BLaER1 treated with 17β-estradiol and CSF1 and Interleukin-3, amounts not matched to agents 10 nM and 100 nM (cell line): ENCODE results near the gene NXPH4.

Source experiments
- H3K27ac ChIP-seq, 11 experiments: shearing (Covaris generic); formaldehyde crosslinking; 2 replicates each; pipeline ENCODE4 v1.8.1; 2022
- H3K27me3 ChIP-seq, 11 experiments: shearing (Covaris generic); formaldehyde crosslinking; 2 replicates each; pipeline ENCODE4 v1.8.1; 2022
- H3K36me3 ChIP-seq, 11 experiments: shearing (Covaris generic); formaldehyde crosslinking; 2 replicates each; pipeline ENCODE4 v1.8.1; 2022
- H3K4me1 ChIP-seq, 10 experiments: shearing (Covaris generic); formaldehyde crosslinking; 2 replicates each; pipeline ENCODE4 v1.8.1; 2022
- H3K4me2 ChIP-seq, 11 experiments: shearing (Covaris generic); formaldehyde crosslinking; 2 replicates each; pipeline ENCODE4 v1.8.1; 2022
- H3K4me3 ChIP-seq, 10 experiments: shearing (Covaris generic); formaldehyde crosslinking; 2 replicates each; pipeline ENCODE4 v1.8.1; 2022
- H3K9ac ChIP-seq, 11 experiments: shearing (Covaris generic); formaldehyde crosslinking; 2 replicates each; pipeline ENCODE4 v1.8.1; 2022
- H3K9me3 ChIP-seq, 11 experiments: shearing (Covaris generic); formaldehyde crosslinking; replicated peaks in 1 of 11; 2 replicates each; pipeline ENCODE4 v1.8.1; 2022
- H4K20me1 ChIP-seq, 11 experiments: shearing (Covaris generic); formaldehyde crosslinking; 2 replicates each; pipeline ENCODE4 v1.8.1; 2022
- Cebpa-rat ChIP-seq, 11 experiments: shearing (Covaris generic); IDR thresholded peaks; 2 replicates each; pipeline ENCODE4 v1.8.1; 2022

NXPH4 gene

GRCh38 chr12:57232156-57232756 lies 15.7 kb downstream of the NXPH4 start:
- peak overlapping the region in 6 of 11 experiments; percentile 15 to 89 (median 84); a peak in 6 of 22 replicates for H3K9ac ChIP-seq
- peaks cover 71 to 90% (median 84%) of the 10 kb centered on the region in 10 experiments for H3K4me1 ChIP-seq
- H3K36me3 ChIP-seq = peaks cover 32 to 57% (median 51%) of the 10 kb centered on the region in 11 experiments

GRCh38 chr12:57233357-57234232 lies 17.0 kb downstream of the NXPH4 start:
- Histone ChIP-seq H3K4me1 (peaks cover 70 to 92% (median 84%) of the 10 kb centered on the region in 10 experiments), H3K27ac (peak overlapping the region in 2 of 11 experiments; percentile 6 to 14; a peak in 2 of 22 replicates), H3K36me3 (peaks cover 32 to 57% (median 51%) of the 10 kb centered on the region in 11 experiments), H3K27me3 (peaks cover 41 to 67% (median 62%) of the 10 kb centered on the region in 11 experiments), H3K9ac (peak overlapping the region in 8 of 11 experiments; percentile 0 to 42 (median 17); a peak in 6 of 22 replicates), H3K9me3 (no peaks in the 10 kb centered on the region), H3K4me2 (peak overlapping the region; percentile 38 to 100 (median 97)), H3K4me3 (peak overlapping the region in 1 of 10 experiments; percentile 0; a peak in 1 of 20 replicates), H4K20me1 (peaks cover 27 to 88% (median 85%) of the 10 kb centered on the region in 11 experiments; a peak in 21 of 22 replicates)
- no peak for TF ChIP-seq Cebpa-rat (IDR thresholded peaks at IDR 0.05)

More at GRCh38 chr12:57232156-57232756, 15.7 kb downstream of the NXPH4 start:
- no peak for TF ChIP-seq Cebpa-rat (IDR thresholded peaks at IDR 0.05)
- no peak overlapping the region for H3K27ac ChIP-seq
- H3K4me3 ChIP-seq = 0 out of 20 replicates have a peak overlapping the region, but pooled peaks of 1 of the 10 experiments have one; percentile 9
- H4K20me1 ChIP-seq = peaks cover 27 to 75% (median 72%) of the 10 kb centered on the region in 11 experiments; a peak in 21 of 22 replicates
- H3K9me3 ChIP-seq = no peaks in the 10 kb centered on the region
- H3K27me3 ChIP-seq = peaks cover 34 to 59% (median 53%) of the 10 kb centered on the region in 11 experiments
- H3K4me2 ChIP-seq = peak overlapping the region; percentile 97 to 100 (median 99); a peak in 19 of 22 replicates

GRCh38 chr12:57234233-57234570 lies 17.6 kb downstream of the NXPH4 start:
- peak overlapping the region; percentile 38 to 100 (median 97) for H3K4me2 ChIP-seq
- H3K27ac ChIP-seq = peak overlapping the region in 2 of 11 experiments; percentile 6 to 14; a peak in 2 of 22 replicates
- peaks cover 32 to 57% (median 51%) of the 10 kb centered on the region in 11 experiments for H3K36me3 ChIP-seq
- peaks cover 67 to 92% (median 83%) of the 10 kb centered on the region in 10 experiments for H3K4me1 ChIP-seq
- H3K27me3 ChIP-seq = peaks cover 45 to 73% (median 68%) of the 10 kb centered on the region in 11 experiments
- peak overlapping the region in 8 of 11 experiments; percentile 0 to 42 (median 16); a peak in 6 of 22 replicates for H3K9ac ChIP-seq
- peaks cover 27 to 92% (median 88%) of the 10 kb centered on the region in 11 experiments; a peak in 21 of 22 replicates for H4K20me1 ChIP-seq
- no peaks in the 10 kb centered on the region for H3K9me3 ChIP-seq
- peak overlapping the region in 2 of 10 experiments; percentile 0 to 5; a peak in 1 of 20 replicates for H3K4me3 ChIP-seq
- no peak for TF ChIP-seq Cebpa-rat (IDR thresholded peaks at IDR 0.05)

- no peak for TF ChIP-seq Cebpa-rat (IDR thresholded peaks at IDR 0.05)
- Histone ChIP-seq H3K4me2 (peak overlapping the region; percentile 38 to 100 (median 97)), H3K27me3 (peaks cover 45 to 77% (median 72%) of the 10 kb centered on the region in 11 experiments), H3K36me3 (peaks cover 32 to 57% (median 51%) of the 10 kb centered on the region in 11 experiments), H3K4me1 (peaks cover 71 to 94% (median 85%) of the 10 kb centered on the region in 10 experiments), H3K9ac (peak overlapping the region in 6 of 11 experiments; percentile 4 to 42 (median 16); a peak in 4 of 22 replicates), H3K27ac (0 out of 22 replicates have a peak overlapping the region, but pooled peaks of 1 of the 11 experiments have one; percentile 14), H4K20me1 (peaks cover 27 to 92% (median 88%) of the 10 kb centered on the region in 11 experiments; a peak in 21 of 22 replicates), H3K9me3 (no peaks in the 10 kb centered on the region), H3K4me3 (0 out of 20 replicates have a peak overlapping the region, but pooled peaks of 3 of the 10 experiments have one; percentile 0 to 11 (median 5))
Observed at GRCh38 chr12:57234571-57235016, 18.0 kb downstream of the NXPH4 start.

GRCh38 chr12:57235017-57235727 lies 18.6 kb downstream of the NXPH4 start:
- Histone ChIP-seq H4K20me1 (peaks cover 27 to 88% (median 87%) of the 10 kb centered on the region in 11 experiments; a peak in 21 of 22 replicates), H3K9ac (no peak overlapping the region), H3K27me3 (peaks cover 45 to 83% (median 78%) of the 10 kb centered on the region in 11 experiments), H3K4me2 (peak overlapping the region; percentile 38 to 100 (median 97); a peak in 20 of 22 replicates), H3K27ac (no peak overlapping the region), H3K9me3 (no peaks in the 10 kb centered on the region), H3K4me1 (peaks cover 75 to 96% (median 89%) of the 10 kb centered on the region in 10 experiments), H3K4me3 (0 out of 20 replicates have a peak overlapping the region, but pooled peaks of 1 of the 10 experiments have one; percentile 11), H3K36me3 (peaks cover 32 to 57% (median 51%) of the 10 kb centered on the region in 11 experiments)
- no peak for TF ChIP-seq Cebpa-rat (IDR thresholded peaks at IDR 0.05)

- H3K27me3 ChIP-seq = peaks cover 50 to 88% (median 83%) of the 10 kb centered on the region in 11 experiments
Observed at GRCh38 chr12:57235728-57236131, 19.1 kb downstream of the NXPH4 start.

GRCh38 chr12:57236201-57236924 lies 19.8 kb downstream of the NXPH4 start:
- H3K36me3 ChIP-seq = peaks cover 30 to 49% (median 43%) of the 10 kb centered on the region in 11 experiments
- H3K27ac ChIP-seq = no peak overlapping the region
- peak overlapping the region in 5 of 11 experiments; percentile 1 to 99 (median 23); a peak in 4 of 22 replicates for H3K4me2 ChIP-seq
- peaks cover 27 to 84% (median 82%) of the 10 kb centered on the region in 11 experiments; a peak in 21 of 22 replicates for H4K20me1 ChIP-seq
- H3K9me3 ChIP-seq = no peaks in the 10 kb centered on the region
- no peak overlapping the region for H3K9ac ChIP-seq
- no peak for TF ChIP-seq Cebpa-rat (IDR thresholded peaks at IDR 0.05)
- H3K4me1 ChIP-seq = peaks cover 74 to 95% (median 89%) of the 10 kb centered on the region in 10 experiments
- no peak overlapping the region for H3K4me3 ChIP-seq
- H3K27me3 ChIP-seq = peaks cover 57 to 95% (median 89%) of the 10 kb centered on the region in 11 experiments

More at GRCh38 chr12:57235728-57236131, 19.1 kb downstream of the NXPH4 start:
- Histone ChIP-seq H3K27ac (no peak overlapping the region), H3K36me3 (peaks cover 32 to 56% (median 50%) of the 10 kb centered on the region in 11 experiments), H4K20me1 (peaks cover 27 to 84% (median 82%) of the 10 kb centered on the region in 11 experiments; a peak in 21 of 22 replicates), H3K4me3 (no peak overlapping the region), H3K9ac (no peak overlapping the region), H3K4me2 (peak overlapping the region in 7 of 11 experiments; percentile 1 to 99 (median 33); a peak in 4 of 22 replicates), H3K9me3 (no peaks in the 10 kb centered on the region), H3K4me1 (peaks cover 74 to 95% (median 89%) of the 10 kb centered on the region in 10 experiments)
- no peak for TF ChIP-seq Cebpa-rat (IDR thresholded peaks at IDR 0.05)
